A172 (cell line): ENCODE results near the gene CCDC33. TPM values are rescaled to one million over a fixed set of nuclear protein-coding genes. Genes with fewer than 3 reads are reported as not detected.
A peak's percentile ranks its signal among the peaks of the same experiment; 100 is the strongest.

ENCODE experiments used
- DNase-seq: peaks from one replicate; pipeline ENCODE4 v3.0.0-alpha.2; 2015; ENCODE audit warnings: low spot score
- total RNA-seq: library from RNA; depleted of rRNA; stranded (reverse); fragments of >200 nt; shearing (Covaris generic); gene quantifications from 2 replicates; pipeline ENCODE4 v1.2.3, GENCODE V29; 2014; rRNA removed

Gene CCDC33
- total RNA-seq, 1 experiment from 2014 or later, result not detected

DNA sequence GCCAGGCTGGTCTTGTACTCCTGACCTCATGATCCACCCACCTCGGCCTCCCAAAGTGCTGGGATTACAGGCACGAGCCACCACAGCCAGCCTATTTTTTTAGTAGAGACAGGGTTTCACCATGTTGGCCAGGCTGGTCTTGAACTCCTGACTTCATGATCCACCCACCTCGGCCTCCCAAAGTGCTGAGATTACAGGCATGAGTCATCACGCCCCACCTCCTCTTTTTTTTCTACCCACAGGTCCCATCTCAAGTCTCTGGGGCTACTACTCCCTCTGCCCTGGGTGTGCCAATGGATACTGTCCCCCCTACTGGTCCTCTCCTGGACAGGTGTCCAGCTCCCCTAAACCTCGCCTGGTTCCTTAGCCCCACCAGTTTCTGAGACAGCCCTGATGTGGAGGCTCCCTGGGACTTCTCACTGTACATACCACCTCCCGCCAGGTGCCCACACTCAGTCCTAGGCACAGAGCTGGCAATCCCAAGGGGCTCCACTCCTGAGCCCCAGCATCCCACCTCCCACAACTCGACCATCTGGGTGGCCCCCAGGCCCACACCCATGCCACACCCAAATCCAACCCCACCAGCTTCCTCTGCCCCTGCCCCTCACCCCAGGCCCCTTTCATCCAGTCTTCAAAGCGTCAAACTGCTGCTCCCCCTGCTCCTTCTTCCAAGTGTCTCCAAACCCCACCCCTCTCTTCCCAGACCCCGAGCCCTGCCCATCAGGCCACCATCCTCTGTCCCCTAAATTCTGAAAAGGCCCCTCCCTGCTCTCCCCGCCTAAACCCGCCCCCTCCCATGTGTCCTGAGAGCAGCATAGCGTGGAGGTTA lies 144.4 kb downstream of the CCDC33 start:
- DNase-seq, result no peak

DNA sequence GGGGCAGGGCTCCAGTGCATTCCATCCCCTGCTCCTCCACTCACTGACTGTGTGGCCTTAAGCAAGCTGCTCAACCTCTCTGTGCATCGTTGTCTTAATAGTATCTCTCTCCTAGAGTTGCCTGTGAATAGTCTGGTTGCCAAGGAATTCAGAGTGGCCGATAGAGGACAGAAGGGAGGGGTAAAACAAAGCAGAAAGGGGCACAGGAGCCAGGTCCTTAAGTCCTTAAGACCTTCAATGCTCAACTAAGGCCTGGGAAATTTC lies 145.0 kb downstream of the CCDC33 start:
- no peak for DNase-seq

DNA sequence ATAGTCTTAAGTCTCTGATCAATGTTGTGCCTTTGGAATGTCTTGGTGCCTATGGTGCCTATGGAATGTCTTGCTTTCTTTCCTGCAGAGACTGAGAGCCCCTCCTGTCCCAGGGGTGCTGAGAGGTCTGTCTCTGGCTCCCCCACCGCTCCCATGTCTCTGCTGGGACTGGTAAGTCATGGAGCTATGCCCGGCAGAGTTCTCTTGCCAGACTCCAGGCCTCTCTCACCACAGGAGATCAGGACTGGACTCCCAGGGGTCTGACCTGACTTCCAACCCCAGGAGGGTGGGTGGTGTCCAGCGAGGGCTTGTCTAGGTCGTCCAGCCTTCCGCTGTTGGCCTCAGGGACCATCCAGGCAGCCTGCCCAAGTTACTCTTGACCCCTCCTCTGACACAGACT lies 145.4 kb downstream of the CCDC33 start:
- DNase-seq, result no peak

DNA sequence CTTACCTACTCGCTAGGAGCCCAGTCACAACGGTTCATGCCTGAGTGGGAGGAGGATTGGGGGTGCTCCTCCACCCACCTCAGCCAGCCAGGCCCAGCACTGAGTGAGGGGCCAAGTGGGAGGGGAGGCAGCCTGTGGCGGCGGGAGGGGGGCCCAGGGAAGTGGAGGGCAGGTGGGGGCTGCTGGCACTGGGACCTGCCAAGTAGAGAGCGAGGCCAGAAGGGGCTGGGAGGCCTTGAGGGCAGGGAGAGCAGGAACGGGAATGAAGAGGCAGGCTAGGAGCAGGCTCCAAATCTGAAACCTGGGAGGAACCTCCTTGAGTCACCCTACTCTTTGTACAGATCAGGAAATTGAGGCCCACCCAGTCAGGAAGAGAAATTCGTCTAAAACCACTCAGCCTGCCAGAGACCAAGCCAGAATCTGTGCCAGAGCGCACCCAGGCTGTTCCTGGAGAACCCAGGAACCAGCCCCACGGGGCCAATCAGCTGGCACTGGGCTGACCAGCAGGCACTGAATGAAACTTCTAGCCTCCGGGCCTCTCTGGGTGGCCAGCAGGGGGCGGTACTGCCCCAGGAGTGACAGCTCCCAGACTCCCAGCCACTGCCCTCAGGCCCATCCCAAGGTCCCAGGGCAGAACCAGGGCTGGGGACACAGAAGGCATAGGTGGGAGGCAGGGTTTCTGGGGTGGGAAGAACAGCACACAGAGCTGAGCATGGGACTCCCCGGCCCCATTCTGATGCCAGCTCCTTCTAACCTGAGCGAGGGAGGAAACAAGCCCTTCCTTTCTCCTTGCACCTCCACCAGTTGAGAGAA lies 146.1 kb downstream of the CCDC33 start:
- peak; percentile 82 for DNase-seq

DNA sequence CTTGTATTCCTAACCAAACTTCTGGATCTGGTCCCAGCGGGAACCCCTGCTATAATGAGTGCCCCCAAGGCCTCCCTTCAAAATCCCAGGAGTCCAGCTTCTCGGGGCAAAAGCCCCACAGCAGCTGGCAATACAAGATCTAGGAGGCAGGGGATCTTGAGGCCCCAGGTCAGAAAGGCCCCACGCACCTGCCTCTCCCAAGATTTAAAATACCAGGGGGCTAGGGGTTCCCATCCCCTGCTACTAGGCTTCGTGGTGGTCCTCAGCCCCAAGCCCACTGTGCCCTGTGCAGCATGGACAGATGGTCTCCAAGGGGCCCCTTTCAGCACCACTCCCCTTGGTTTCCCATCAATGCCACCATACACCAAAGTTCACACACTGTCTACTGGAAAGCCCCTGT lies 147.2 kb downstream of the CCDC33 start:
- DNase-seq, result no peak

DNA sequence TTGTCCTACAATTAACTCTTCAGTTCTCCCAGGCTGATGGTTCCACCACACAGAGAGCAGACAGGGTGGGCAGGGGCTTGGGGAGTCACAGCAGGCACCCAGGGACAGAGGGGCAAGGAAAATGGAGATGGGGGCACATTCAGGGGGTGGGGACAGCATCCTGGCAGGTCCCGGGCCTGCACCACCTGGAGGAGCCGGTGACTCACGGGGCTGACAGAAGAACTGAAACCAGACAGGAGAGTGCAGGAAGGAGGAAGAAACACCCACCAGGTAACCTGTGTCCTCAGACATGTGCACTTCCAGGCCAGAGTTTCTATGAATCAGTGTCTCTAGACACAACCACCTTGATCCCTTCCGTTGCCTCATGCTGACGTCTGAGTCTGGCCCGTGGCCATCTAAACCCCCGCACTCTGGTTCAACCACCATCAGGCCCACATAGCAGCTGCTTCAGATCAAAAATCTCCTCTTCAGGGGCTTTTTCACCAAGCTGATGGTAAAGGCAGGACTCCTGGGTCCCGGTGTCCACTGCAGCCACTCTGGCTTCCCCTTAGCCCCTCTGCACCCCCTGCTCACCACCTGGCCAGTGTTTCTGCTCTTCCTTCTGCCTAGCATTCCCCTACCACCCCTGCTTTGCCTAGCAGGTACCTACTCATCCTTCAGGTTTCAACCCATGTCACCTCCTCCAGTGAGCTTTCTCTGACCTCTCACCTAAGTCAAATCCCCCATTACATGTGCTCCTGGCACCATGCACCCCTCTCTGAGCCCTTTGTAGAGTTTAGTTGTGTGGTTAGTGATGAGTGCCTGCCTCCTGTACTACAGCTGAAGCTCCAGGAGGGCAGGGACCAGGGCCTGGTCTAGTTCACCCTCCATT lies 147.8 kb downstream of the CCDC33 start:
- peak; percentile 46 for DNase-seq

DNA sequence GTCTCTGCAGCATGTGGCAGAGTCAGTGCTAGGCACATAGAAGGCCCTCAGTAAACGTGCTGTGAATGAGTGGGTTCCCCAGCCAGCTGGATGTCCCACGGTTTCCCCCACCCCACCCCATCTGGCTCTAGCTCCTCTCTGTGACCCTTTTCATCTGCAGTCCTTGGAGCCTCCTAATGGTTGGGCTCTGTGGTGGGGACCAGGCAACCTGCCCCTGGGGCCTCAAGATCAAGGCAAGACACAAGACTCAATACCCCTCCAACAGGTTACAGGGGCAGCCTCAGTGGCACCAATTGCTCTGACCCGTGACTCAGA lies 148.4 kb downstream of the CCDC33 start:
- no peak for DNase-seq

DNA sequence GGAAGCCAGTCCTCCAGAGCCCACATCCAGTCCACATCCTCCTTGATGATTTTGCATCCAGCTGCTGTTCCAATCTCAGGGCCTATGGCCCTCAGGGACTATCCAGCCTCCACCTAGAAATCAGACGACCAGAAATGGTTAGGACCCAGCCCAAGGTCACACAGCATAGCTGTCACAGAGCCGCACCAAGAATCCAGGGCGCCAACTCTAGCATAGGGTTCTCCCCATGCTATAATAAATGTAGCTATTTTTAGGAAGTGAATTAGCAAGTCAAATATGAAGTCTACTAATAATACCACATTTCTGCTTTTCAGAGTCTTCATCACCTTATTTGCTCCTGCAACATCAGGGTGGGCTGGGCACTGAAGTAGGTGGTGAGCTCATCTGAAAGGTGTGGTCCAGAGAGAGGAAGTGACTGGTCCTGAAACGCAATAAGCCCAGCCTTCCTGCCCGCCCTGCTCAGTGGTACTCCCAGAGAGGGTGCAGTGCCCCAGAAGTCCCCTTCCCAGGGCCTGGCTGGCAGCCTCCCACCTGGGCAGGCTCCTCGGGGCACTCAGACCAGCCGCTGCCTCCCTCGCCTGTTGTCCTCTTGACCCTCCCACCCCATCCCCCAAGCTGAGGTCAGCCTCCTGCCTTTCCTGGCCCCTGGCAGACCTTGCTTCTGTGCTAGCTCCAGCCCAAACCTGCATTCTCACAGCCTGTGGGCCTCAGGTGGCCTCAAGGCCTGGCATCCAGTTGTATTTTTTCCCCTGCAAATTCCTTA lies 148.9 kb downstream of the CCDC33 start:
- peak; percentile 92 for DNase-seq

DNA sequence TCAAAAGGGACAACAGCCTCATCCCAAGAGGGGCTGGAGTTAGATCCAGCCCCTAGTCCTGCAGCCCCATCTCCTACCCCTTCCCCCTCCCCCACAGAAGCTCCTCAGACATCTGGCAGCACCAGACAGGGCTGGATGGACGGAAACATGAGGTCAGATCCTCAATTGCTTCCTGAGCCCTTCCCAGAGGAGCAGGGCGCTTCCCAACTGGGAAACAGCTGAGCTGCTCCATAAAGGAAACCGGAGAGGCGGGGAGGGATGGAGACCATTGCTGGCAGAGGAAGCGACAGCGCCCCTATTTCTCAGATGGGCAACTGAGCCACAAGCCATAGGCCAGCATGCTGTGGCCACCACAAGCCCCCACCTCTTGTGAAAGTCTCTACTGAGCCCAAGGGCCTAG lies 149.6 kb downstream of the CCDC33 start:
- DNase-seq, result no peak

Other genes starting within 250 kb of the CCDC33 start
- gene STOML1, start 244.0 kb upstream of the CCDC33 start, total RNA-seq, result 14.6 and 26.8 TPM in 2 replicates
- gene PML, start 241.6 kb upstream of the CCDC33 start, total RNA-seq, result 59.9 and 61.1 TPM in 2 replicates
- gene GOLGA6A, start 153.8 kb upstream of the CCDC33 start, total RNA-seq, result not detected in 2 replicates
- not detected in 2 replicates for gene ISLR2, start 105.7 kb upstream of the CCDC33 start, total RNA-seq
- 0.41 and 0.53 TPM in 2 replicates for gene ISLR, start 62.6 kb upstream of the CCDC33 start, total RNA-seq
- gene STRA6, start 33.5 kb upstream of the CCDC33 start, total RNA-seq, result 2.0 and 3.0 TPM in 2 replicates
- gene CYP11A1, start 131.3 kb downstream of the CCDC33 start, total RNA-seq, result 1.2 TPM in 1 of 2 replicates, not detected in the other
- 12.6 and 14.3 TPM in 2 replicates for gene SEMA7A, start 197.6 kb downstream of the CCDC33 start, total RNA-seq
- 102 and 137 TPM in 2 replicates for gene UBL7, start 224.8 kb downstream of the CCDC33 start, total RNA-seq